ENCODE results near the gene OR56A1.
"Not testable (repeated sequence)": the region's sequence is repeated elsewhere in the genome, so short reads cannot be mapped to it uniquely, and the experiment has no call there.

Gene OR56A1

GRCh38 chr11:6030708-6031405 lies at the start of gene OR56A1:
Gene OR56A1, minus strand, starts transcription at chr11:6030758. Its CDS starts 3,066 bp downstream, at chr11:6027692.
- no peaks in the 10 kb centered on the region for H3K36me3 ChIP-seq
- no peak within 1 kb of the TSS for H3K9ac ChIP-seq
- H3K27ac ChIP-seq: no peak within 1 kb of the TSS
- no peaks in the 10 kb centered on the region for H3K27me3 ChIP-seq
- no peak within 1 kb of the TSS for H3K4me2 ChIP-seq
- no peak within 1 kb of the TSS for H3K4me3 ChIP-seq
- TF ChIP-seq Cebpa-rat (IDR thresholded peaks at IDR 0.05): no peak
- H3K9me3 ChIP-seq: no peaks in the 10 kb centered on the region
- H3K4me1 ChIP-seq: no peaks in the 10 kb centered on the region
- no peaks in the 10 kb centered on the region for H4K20me1 ChIP-seq

GRCh38 chr11:6079463-6079862 lies 48.9 kb upstream of the OR56A1 start:
- H3K9me3 ChIP-seq: peaks cover 18% of the 10 kb centered on the region
- H3K4me3 ChIP-seq: no peak overlapping the region
- H3K4me2 ChIP-seq: no peak overlapping the region
- no peaks in the 10 kb centered on the region for H3K27me3 ChIP-seq
- H3K27ac ChIP-seq: no peak overlapping the region
- no peaks in the 10 kb centered on the region for H3K4me1 ChIP-seq
- H4K20me1 ChIP-seq: no peaks in the 10 kb centered on the region
- H3K36me3 ChIP-seq: no peaks in the 10 kb centered on the region
- no peak overlapping the region for H3K9ac ChIP-seq
- TF ChIP-seq Cebpa-rat (IDR thresholded peaks at IDR 0.05): no peak

GRCh38 chr11:6077723-6078122 lies 47.2 kb upstream of the OR56A1 start:
- Histone ChIP-seq H3K27me3 (no peaks in the 10 kb centered on the region), H3K4me2 (no peak overlapping the region), H3K36me3 (no peaks in the 10 kb centered on the region), H3K27ac (no peak overlapping the region), H4K20me1 (no peaks in the 10 kb centered on the region), H3K4me3 (no peak overlapping the region), H3K9ac (no peak overlapping the region), H3K9me3 (peaks cover 18% of the 10 kb centered on the region), H3K4me1 (no peaks in the 10 kb centered on the region)
- TF ChIP-seq Cebpa-rat (IDR thresholded peaks at IDR 0.05): no peak

- H3K9me3 ChIP-seq: peaks cover 18% of the 10 kb centered on the region
- not testable (repeated sequence) for H3K27me3 ChIP-seq, H4K20me1 ChIP-seq, H3K36me3 ChIP-seq, H3K27ac ChIP-seq, H3K9ac ChIP-seq, H3K4me2 ChIP-seq, H3K4me1 ChIP-seq, H3K4me3 ChIP-seq
These were observed 45.9 kb upstream of the OR56A1 start for GRCh38 chr11:6076443-6076842.

- no peak overlapping the region for H3K27ac ChIP-seq
- no peaks in the 10 kb centered on the region for H3K27me3 ChIP-seq
- no peak overlapping the region for H3K4me3 ChIP-seq
- no peak for TF ChIP-seq Cebpa-rat (IDR thresholded peaks at IDR 0.05)
- H3K4me2 ChIP-seq: no peak overlapping the region
- H3K9ac ChIP-seq: no peak overlapping the region
- H3K36me3 ChIP-seq: no peaks in the 10 kb centered on the region
- H3K9me3 ChIP-seq: no peaks in the 10 kb centered on the region
- H3K4me1 ChIP-seq: no peaks in the 10 kb centered on the region
- H4K20me1 ChIP-seq: no peaks in the 10 kb centered on the region
These were observed 36.9 kb upstream of the OR56A1 start for GRCh38 chr11:6067502-6067901.

GRCh38 chr11:6062691-6063358 lies 32.3 kb upstream of the OR56A1 start:
- Histone ChIP-seq H3K27ac (no peak overlapping the region), H3K27me3 (no peaks in the 10 kb centered on the region), H3K9me3 (no peaks in the 10 kb centered on the region), H3K4me3 (no peak overlapping the region), H3K36me3 (no peaks in the 10 kb centered on the region), H3K9ac (no peak overlapping the region), H3K4me1 (no peaks in the 10 kb centered on the region), H3K4me2 (no peak overlapping the region), H4K20me1 (no peaks in the 10 kb centered on the region)
- TF ChIP-seq Cebpa-rat (IDR thresholded peaks at IDR 0.05): no peak

- Histone ChIP-seq H3K9ac (no peak overlapping the region), H3K36me3 (no peaks in the 10 kb centered on the region), H3K9me3 (no peaks in the 10 kb centered on the region), H3K4me1 (no peaks in the 10 kb centered on the region), H3K4me3 (no peak overlapping the region), H4K20me1 (no peaks in the 10 kb centered on the region), H3K27ac (no peak overlapping the region), H3K27me3 (no peaks in the 10 kb centered on the region), H3K4me2 (no peak overlapping the region)
- TF ChIP-seq Cebpa-rat (IDR thresholded peaks at IDR 0.05): no peak
These were observed 30.9 kb upstream of the OR56A1 start for GRCh38 chr11:6061475-6061874.

GRCh38 chr11:6057452-6057851 lies 26.9 kb upstream of the OR56A1 start:
- Histone ChIP-seq H3K9ac (no peak overlapping the region), H3K4me2 (no peak overlapping the region), H4K20me1 (no peaks in the 10 kb centered on the region), H3K27me3 (no peaks in the 10 kb centered on the region), H3K36me3 (no peaks in the 10 kb centered on the region), H3K4me3 (no peak overlapping the region), H3K4me1 (no peaks in the 10 kb centered on the region), H3K27ac (no peak overlapping the region), H3K9me3 (no peaks in the 10 kb centered on the region)
- TF ChIP-seq Cebpa-rat (IDR thresholded peaks at IDR 0.05): no peak

- H4K20me1 ChIP-seq: no peaks in the 10 kb centered on the region
- no peak overlapping the region for H3K27ac ChIP-seq
- H3K9ac ChIP-seq: no peak overlapping the region
- H3K4me2 ChIP-seq: no peak overlapping the region
- H3K27me3 ChIP-seq: no peaks in the 10 kb centered on the region
- no peaks in the 10 kb centered on the region for H3K36me3 ChIP-seq
- no peaks in the 10 kb centered on the region for H3K4me1 ChIP-seq
- no peak for TF ChIP-seq Cebpa-rat (IDR thresholded peaks at IDR 0.05)
- H3K9me3 ChIP-seq: no peaks in the 10 kb centered on the region
- H3K4me3 ChIP-seq: no peak overlapping the region
These were observed 25.0 kb upstream of the OR56A1 start for GRCh38 chr11:6055569-6055968.

GRCh38 chr11:6052374-6052773 lies 21.8 kb upstream of the OR56A1 start:
- Histone ChIP-seq H3K27me3 (no peaks in the 10 kb centered on the region), H3K36me3 (no peaks in the 10 kb centered on the region), H4K20me1 (no peaks in the 10 kb centered on the region), H3K9ac (no peak overlapping the region), H3K27ac (no peak overlapping the region), H3K4me3 (no peak overlapping the region), H3K4me1 (peaks cover 7% of the 10 kb centered on the region), H3K9me3 (no peaks in the 10 kb centered on the region), H3K4me2 (no peak overlapping the region)
- TF ChIP-seq Cebpa-rat (IDR thresholded peaks at IDR 0.05): no peak

Data from BLaER1 (cell line).